Heart left ventricle (tissue), 16 donors: ENCODE data around the gene RNASE8. TPM values are rescaled to one million over a fixed set of nuclear protein-coding genes. Genes with fewer than 3 reads are reported as not detected.

Experiments
- ATAC-seq, 4 donors: fragments of 200-7000 bp; cut with Tn5 transposase; one replicate each; pipeline ENCODE4 v1.9.1; 2020 to 2022; ENCODE audit warnings: moderate library complexity in 4 of 4, mild to moderate bottlenecking in 3 of 4, moderate number of reproducible peaks in 1 of 4
- DNase-seq, 5 donors: peaks; one replicate each; pipeline ENCODE4 v3.0.0-alpha.2; 2020
- H3K27ac ChIP-seq, 12 donors: fragments of 200-600 bp; sonication (generic) in 4 of 12; one replicate each; pipeline versions ENCODE4 v1.5.0 to v1.8.0; 2016 to 2022; ENCODE audit warnings: mild to moderate bottlenecking in 2 of 12
- H3K27me3 ChIP-seq, 9 donors: fragments of 200-600 bp; sonication (generic) in 2 of 9; one replicate each; pipeline versions ENCODE4 v1.5.1 to v1.8.0; 2016 to 2022; ENCODE audit warnings: mild to moderate bottlenecking in 3 of 9
- H3K36me3 ChIP-seq, 9 donors: fragments of 200-600 bp; sonication (generic) in 2 of 9; one replicate each; pipeline versions ENCODE4 v1.5.0 to v1.8.0; 2018 to 2022; ENCODE audit warnings: mild to moderate bottlenecking in 2 of 9
- H3K4me1 ChIP-seq, 12 donors: fragments of 200-600 bp; sonication (generic) in 4 of 12; one replicate each; pipeline versions ENCODE4 v1.5.0 to v1.8.0; 2016 to 2022; ENCODE audit warnings: mild to moderate bottlenecking in 3 of 12
- H3K4me3 ChIP-seq, 12 donors: fragments of 200-600 bp; sonication (generic) in 4 of 12; one replicate each; pipeline versions ENCODE4 v1.5.0 to v1.8.0; 2017 to 2022; ENCODE audit warnings: mild to moderate bottlenecking in 9 of 12, moderate library complexity in 4 of 12
- H3K9me3 ChIP-seq, 12 donors: fragments of 200-600 bp; sonication (generic) in 4 of 12; one replicate each; pipeline versions ENCODE4 v1.5.0 to v1.8.0; 2016 to 2022; ENCODE audit warnings: mild to moderate bottlenecking in 1 of 12
- CTCF ChIP-seq, 12 donors: fragments of 200-600 bp; sonication (generic) in 4 of 12; IDR thresholded peaks; one replicate each; pipeline versions ENCODE4 v1.5.0 to v1.8.0; 2018 to 2022; ENCODE audit warnings: antibody characterized with exemption in 12 of 12, mild to moderate bottlenecking in 5 of 12
- POLR2A ChIP-seq, 2 donors: fragments of 450-650 bp; IDR thresholded peaks; one replicate each; pipeline ENCODE4 v1.6.1; 2017; ENCODE audit warnings: antibody characterized with exemption in 2 of 2, mild to moderate bottlenecking in 2 of 2, moderate library complexity in 2 of 2
- WGBS, 4 donors: extraction: QIAGEN DNeasy Blood & Tissue Kit in 2 of 4; methylation state at CpG; one replicate each; pipeline versions ENCODE4 v1.1.5 to v1.1.7; 2013 to 2018; 5-methylcytosine and 5-hydroxymethylcytosine counted together
- intact Hi-C, 10 donors: fragments of 100-400 bp; cut with DNase I; formaldehyde crosslinking; loops; one replicate each; pipeline versions ENCODE4 v1.11.1 to v1.14.2; 2022
- polyA plus RNA-seq, 2 donors: library from polyadenylated mRNA; stranded (reverse); fragments of 200-250 nt; gene quantifications; one replicate each; pipeline ENCODE4 v1.2.3, GENCODE V29; 2013
- total RNA-seq, 9 donors: library from RNA; depleted of rRNA in 2 of 9; stranded (reverse); fragments of >200 nt in 2 of 9; fragmentation: NEBNext Ultra II Directional in 3 of 9; extraction: Animal tissue kit (Norgen Biotek cat#: 25700) in 3 of 9; gene quantifications; one replicate each; pipeline versions ENCODE4 v1.1.0 to v1.2.4, GENCODE V29; 2016 to 2023
- donor health status: ischemic (EF 13 %, LVEDD 7.1; RV severe dilation, severe dysfunction).
- donor health status: healthy with polysubstance abuse.
- donor health status: DM: no; HTN: yes; CAD: no.
- donor health status: DM: no; HTN: no; CAD: no.
- donor health status: ischemic (EF 25% LVEDD 6.9; RV normal size, moderate dysfunction).
- donor health status: ischemic (EF 25% LVEDD 5.7; RV mildly dilated, moderate dysfunction).
- donor health status: healthy.
- donor health status: DM: yes; HTN: yes; CAD: no.
- donor health status: ischemic (EF 35%, LVEDD 5.7; RV mildly dilated, moderate dysfunction).
- donor health status: nonischemic (EF 11% LVEDD 7.7; RV severe dilation, severe dysfunction).
- donor health status: DM: yes; HTN: yes; CAD: no.
- donor health status: PGD.
- donor health status: ischemic (EF 29% LVEDD 5.4; RV normal size, mild dysfunction).
- donor health status: nonischemic (EF 23%, LVEDD 6.1; RV moderate dilation, normal function).

RNASE8 gene
- total and polyA plus RNA-seq, 11 donors, result not detected

DNA sequence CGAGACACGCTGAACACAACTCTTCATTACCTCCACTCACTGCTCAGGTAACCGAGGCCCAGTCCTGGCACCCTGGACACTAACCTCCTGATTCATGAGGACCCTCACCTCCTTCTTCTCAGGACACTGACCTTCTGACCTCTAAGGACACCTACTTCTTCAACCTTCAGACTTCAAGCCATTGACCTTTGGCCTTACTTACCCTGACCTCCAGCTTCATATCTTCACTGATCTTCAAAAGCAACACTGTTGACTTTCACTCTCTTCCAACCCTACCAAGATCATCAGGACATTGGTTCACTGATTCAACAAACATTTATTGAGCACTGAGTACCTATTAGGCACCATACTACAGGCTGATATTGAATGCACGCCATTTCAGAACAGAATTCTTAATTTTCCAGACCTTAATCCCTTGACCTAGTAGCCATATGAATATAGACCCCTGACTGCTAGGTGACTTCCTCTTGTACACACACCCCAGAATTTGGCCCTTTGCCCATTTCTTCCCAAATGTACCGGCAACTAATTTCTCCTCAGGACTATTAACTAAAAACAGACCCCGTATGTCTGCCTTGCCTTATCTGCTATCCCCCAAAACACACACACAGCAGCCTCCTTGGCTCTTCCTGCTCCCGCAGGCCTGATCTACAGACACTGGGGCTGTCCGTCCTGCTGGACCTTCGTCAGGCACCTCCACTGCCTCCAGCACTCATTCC is 18.3 kb downstream of the RNASE8 start:
- no peak for DNase-seq
- no peak for ATAC-seq
- Histone ChIP-seq H3K27me3 (no peaks in the 10 kb centered on the region), H3K4me1 (peaks cover 0 to 21% (median 14%) of the 10 kb centered on the region in 12 donors), H3K9me3 (no peaks in the 10 kb centered on the region), H3K36me3 (peaks cover 0 to 82% (median 74%) of the 10 kb centered on the region in 9 donors), H3K4me3 (no peak overlapping the region), H3K27ac (no peak overlapping the region)
- 85 to 88% (median 87%) methylated on average over 9 of the region's 9 CpGs for WGBS, 4 donors
- no peak for TF ChIP-seq POLR2A (IDR thresholded peaks at IDR 0.05)
- TF ChIP-seq CTCF (IDR thresholded peaks at IDR 0.05), result no peak
- intact Hi-C loops, result no loop called here

DNA sequence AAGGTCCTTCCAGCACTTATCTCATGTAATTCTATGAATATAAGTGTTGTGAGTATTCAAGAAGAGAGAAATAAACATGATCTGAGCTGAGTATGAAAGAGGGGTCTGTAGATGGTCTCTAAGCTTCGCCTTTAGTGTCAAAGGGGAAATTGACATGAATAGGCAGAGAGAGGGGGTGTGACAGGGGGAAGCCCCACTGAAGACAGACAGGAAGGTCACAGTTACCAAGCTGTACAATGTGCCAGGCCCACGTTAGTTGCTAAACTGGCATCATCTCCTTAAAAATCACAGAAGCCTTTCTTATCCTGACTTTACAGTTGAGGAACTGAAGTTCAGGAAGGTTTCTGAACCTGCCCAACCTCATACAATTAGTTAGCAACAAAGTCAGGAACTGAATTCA is 20.1 kb downstream of the RNASE8 start:
- intact Hi-C loops, result no loop called here
- H3K27ac ChIP-seq, result no peak overlapping the region
- TF ChIP-seq CTCF (IDR thresholded peaks at IDR 0.05) (no peak), POLR2A (IDR thresholded peaks at IDR 0.05) (no peak)
- H3K4me1 ChIP-seq, result peaks cover 0 to 7% (median 3%) of the 10 kb centered on the region in 12 donors
- DNase-seq (no peak), ATAC-seq (no peak)
- H3K9me3 ChIP-seq, result no peaks in the 10 kb centered on the region
- no peaks in the 10 kb centered on the region for H3K27me3 ChIP-seq
- H3K36me3 ChIP-seq, result peaks cover 0 to 99% (median 91%) of the 10 kb centered on the region in 9 donors
- WGBS, 4 donors, result 77 to 88% (median 85%) methylated on average over 2 of the region's 2 CpGs
- no peak overlapping the region for H3K4me3 ChIP-seq

DNA sequence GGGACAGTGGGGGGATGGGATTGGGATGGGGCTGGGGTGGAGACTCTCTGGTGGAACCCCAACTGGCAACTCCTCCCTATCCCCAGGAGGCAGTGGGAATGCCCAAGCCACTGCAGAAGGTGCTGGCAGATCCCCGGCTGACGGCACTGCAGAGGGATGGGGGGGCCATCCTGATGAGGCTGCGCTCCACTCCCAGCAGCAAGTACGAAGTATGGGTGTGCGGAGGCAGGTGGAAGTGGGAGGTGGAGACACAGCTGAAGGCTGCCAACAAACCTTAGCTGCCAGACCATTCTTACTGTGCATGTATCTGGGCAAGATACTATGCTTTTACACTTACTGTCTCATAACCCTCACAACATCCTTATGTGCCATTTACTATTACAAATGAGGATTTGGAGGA is 20.7 kb downstream of the RNASE8 start:
- Histone ChIP-seq H3K4me1 (peaks cover 0 to under 1% (median 0%) of the 10 kb centered on the region in 12 donors), H3K27ac (no peak overlapping the region), H3K36me3 (peaks cover 0 to 99% (median 97%) of the 10 kb centered on the region in 9 donors), H3K4me3 (no peak overlapping the region), H3K27me3 (no peaks in the 10 kb centered on the region), H3K9me3 (no peaks in the 10 kb centered on the region)
- TF ChIP-seq CTCF (IDR thresholded peaks at IDR 0.05) (no peak), POLR2A (IDR thresholded peaks at IDR 0.05) (no peak)
- no peak for ATAC-seq
- no peak for DNase-seq
- 89 to 90% (median 89%) methylated on average over 5 of the region's 5 CpGs for WGBS, 4 donors
- intact Hi-C loops, result no loop called here

DNA sequence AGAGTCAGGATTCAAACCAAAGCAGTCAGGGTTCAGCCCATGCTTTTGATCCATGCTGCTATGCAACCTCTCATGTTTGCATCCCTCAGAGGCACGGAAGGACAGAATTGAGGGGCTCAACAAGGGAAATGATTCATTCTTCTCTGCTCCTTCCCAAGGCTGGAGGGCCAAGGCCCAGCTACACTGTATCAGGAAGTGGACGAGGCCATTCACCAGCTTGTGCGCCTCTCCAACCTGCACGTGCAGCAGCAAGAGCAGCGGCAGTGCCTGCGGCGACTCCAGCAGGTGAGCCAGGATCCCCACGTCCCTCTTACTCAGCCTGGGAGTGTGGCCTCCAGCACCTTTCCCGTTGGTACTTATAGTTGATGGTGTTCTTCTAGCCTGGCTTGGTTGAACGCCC is 21.1 kb downstream of the RNASE8 start:
- intact Hi-C loops, result no loop called here
- Histone ChIP-seq H3K27ac (no peak overlapping the region), H3K4me1 (no peaks in the 10 kb centered on the region), H3K9me3 (no peaks in the 10 kb centered on the region), H3K4me3 (no peak overlapping the region), H3K36me3 (peaks cover 0 to 99% (median 97%) of the 10 kb centered on the region in 9 donors), H3K27me3 (no peaks in the 10 kb centered on the region)
- TF ChIP-seq POLR2A (IDR thresholded peaks at IDR 0.05) (no peak), CTCF (IDR thresholded peaks at IDR 0.05) (no peak)
- DNase-seq (no peak), ATAC-seq (no peak)
- 86 to 88% (median 88%) methylated on average over 10 of the region's 10 CpGs for WGBS, 4 donors
